H9 (cell line): ENCODE data around the gene YAE1. TPM values are rescaled to one million over a fixed set of nuclear protein-coding genes. Genes with fewer than 3 reads are reported as not detected.

ENCODE experiments used
- DNase-seq: peaks from one replicate; pipeline ENCODE4 v3.0.0-alpha.2; 2017
- H2AFZ ChIP-seq: one replicate; pipeline ENCODE4 v1.6.1; 2013; ENCODE audit warnings: mild to moderate bottlenecking, low read length, control low read depth, moderate library complexity
- H2AK5ac ChIP-seq: 2 replicates; pipeline ENCODE4 v1.6.1; 2013; ENCODE audit warnings: low read length, control low read depth, mixed read lengths; ENCODE audit not compliant: insufficient read length
- H2BK120ac ChIP-seq: one replicate; pipeline ENCODE4 v1.6.1; 2013; ENCODE audit warnings: low read depth, mild to moderate bottlenecking, low read length, control low read depth, inconsistent platforms; ENCODE audit not compliant: poor library complexity, severe bottlenecking
- H2BK12ac ChIP-seq: 2 replicates; pipeline ENCODE4 v1.6.1; 2013; ENCODE audit warnings: low read length, control low read depth, mixed read lengths, low read depth; ENCODE audit not compliant: insufficient read length
- H2BK15ac ChIP-seq: 2 replicates; pipeline ENCODE4 v1.6.1; 2013; ENCODE audit warnings: low read depth, low read length, control low read depth
- H2BK20ac ChIP-seq: one replicate; pipeline ENCODE4 v1.6.1; 2013; ENCODE audit warnings: low read depth, mild to moderate bottlenecking, low read length, control low read depth, inconsistent platforms; ENCODE audit not compliant: poor library complexity, severe bottlenecking
- H2BK5ac ChIP-seq: 2 replicates; pipeline ENCODE4 v1.6.1; 2013; ENCODE audit warnings: low read length, control low read depth, mixed read lengths; ENCODE audit not compliant: insufficient read length
- H3K14ac ChIP-seq: 2 replicates; pipeline ENCODE4 v1.6.1; 2013; ENCODE audit warnings: low read length, control low read depth; ENCODE audit not compliant: insufficient read depth
- H3K18ac ChIP-seq: 2 replicates; pipeline ENCODE4 v1.6.1; 2013; ENCODE audit warnings: low read depth, mild to moderate bottlenecking, mixed read lengths, low read length, control low read depth; ENCODE audit not compliant: insufficient read length
- H3K23ac ChIP-seq: 2 replicates; pipeline ENCODE4 v1.6.1; 2013; ENCODE audit warnings: low read length, control low read depth, mixed read lengths, low read depth; ENCODE audit not compliant: insufficient read length
- H3K23me2 ChIP-seq: 2 replicates; pipeline ENCODE4 v1.6.1; 2013; ENCODE audit warnings: low read depth, mild to moderate bottlenecking, mixed read lengths, low read length, control low read depth; ENCODE audit not compliant: insufficient read length, poor library complexity, severe bottlenecking
- H3K27ac ChIP-seq: 2 replicates; pipeline ENCODE4 v1.5.1; 2013; ENCODE audit warnings: low read length, control low read depth, mixed read lengths, low read depth; ENCODE audit not compliant: insufficient read length
- H3K27me3 ChIP-seq: 2 replicates; pipeline ENCODE4 v1.6.1; 2013; ENCODE audit warnings: low read length, control low read depth, inconsistent platforms; ENCODE audit not compliant: insufficient read depth
- H3K4ac ChIP-seq: 2 replicates; pipeline ENCODE4 v1.6.1; 2013; ENCODE audit warnings: low read depth, mild to moderate bottlenecking, control low read depth, inconsistent platforms, low read length, moderate library complexity
- H3K4me1 ChIP-seq: 2 replicates; pipeline ENCODE4 v1.6.1; 2013; ENCODE audit warnings: low read length, control low read depth, inconsistent platforms; ENCODE audit not compliant: insufficient read depth
- H3K4me2 ChIP-seq: 2 replicates; pipeline ENCODE4 v1.6.1; 2013; ENCODE audit warnings: low read length, control low read depth, mixed read lengths; ENCODE audit not compliant: insufficient read length, insufficient read depth
- H3K56ac ChIP-seq: 2 replicates; pipeline ENCODE4 v1.6.1; 2013; ENCODE audit warnings: low read depth, mild to moderate bottlenecking, mixed read lengths, low read length, control low read depth; ENCODE audit not compliant: insufficient read length
- H3K79me1 ChIP-seq: 2 replicates; pipeline ENCODE4 v1.6.1; 2013; ENCODE audit warnings: low read depth, mild to moderate bottlenecking, moderate library complexity, low read length, control low read depth, inconsistent platforms; ENCODE audit not compliant: insufficient read depth, poor library complexity, severe bottlenecking
- H3K79me2 ChIP-seq: 2 replicates; pipeline ENCODE4 v1.6.1; 2013; ENCODE audit warnings: low read length, control low read depth, inconsistent platforms; ENCODE audit not compliant: insufficient read depth
- H3K9ac ChIP-seq: 2 replicates; pipeline ENCODE4 v1.6.1; 2013; ENCODE audit warnings: low read length, control low read depth, mixed read lengths; ENCODE audit not compliant: insufficient read length; ENCODE audit errors: extremely low read depth
- H3K9me3 ChIP-seq: one replicate; pipeline ENCODE4 v1.6.1; 2013; ENCODE audit warnings: low read depth, low read length, inconsistent platforms; ENCODE audit not compliant: control insufficient read depth
- H3T11ph ChIP-seq: one replicate; pipeline ENCODE4 v1.6.1; 2013; ENCODE audit warnings: mild to moderate bottlenecking, low read length, control low read depth, inconsistent platforms
- H4K20me1 ChIP-seq: one replicate; pipeline ENCODE4 v1.6.1; 2013; ENCODE audit not compliant: control insufficient read depth, insufficient read length, insufficient read depth
- H4K5ac ChIP-seq: 2 replicates; pipeline ENCODE4 v1.6.1; 2013; ENCODE audit warnings: low read depth, mild to moderate bottlenecking, mixed read lengths, low read length, control low read depth; ENCODE audit not compliant: insufficient read length
- H4K8ac ChIP-seq: replicated peaks from 2 replicates; pipeline ENCODE4 v1.6.1; 2013; ENCODE audit warnings: low read length, control low read depth, mixed read lengths, low read depth; ENCODE audit not compliant: insufficient read length
- H4K91ac ChIP-seq: 2 replicates; pipeline ENCODE4 v1.6.1; 2013; ENCODE audit warnings: low read depth, mild to moderate bottlenecking, moderate library complexity, mixed read lengths, low read length, control low read depth; ENCODE audit not compliant: insufficient read length
- H3K27ac Mint-ChIP-seq, 3 experiments: 2 replicates in 2 of 3; 3 replicates in 1 of 3; pipeline ENCODE4 v1.8.0; 2020 to 2021; ENCODE audit warnings: mixed read lengths in 3 of 3, mild to moderate bottlenecking in 1 of 3, moderate library complexity in 1 of 3
- H3K27me3 Mint-ChIP-seq: 2 replicates; pipeline ENCODE4 v1.8.0; 2021; ENCODE audit warnings: low read depth, mild to moderate bottlenecking, moderate library complexity, mixed read lengths
- H3K36me3 Mint-ChIP-seq, 3 experiments: 2 replicates in 2 of 3; 3 replicates in 1 of 3; pipeline ENCODE4 v1.8.0; 2020 to 2021; ENCODE audit warnings: low read depth in 3 of 3, mixed read lengths in 3 of 3; ENCODE audit not compliant: insufficient read depth in 1 of 3
- H3K4me1 Mint-ChIP-seq, 2 experiments: 2 replicates each; pipeline ENCODE4 v1.8.0; 2020; ENCODE audit warnings: mixed read lengths in 2 of 2
- H3K4me3 Mint-ChIP-seq, 2 experiments: 2 replicates in 1 of 2; 3 replicates in 1 of 2; pipeline ENCODE4 v1.8.0; 2020 to 2021; ENCODE audit warnings: mild to moderate bottlenecking in 2 of 2, mixed read lengths in 2 of 2, moderate library complexity in 1 of 2
- H3K9me3 Mint-ChIP-seq, 2 experiments: 2 replicates in 1 of 2; 3 replicates in 1 of 2; pipeline ENCODE4 v1.8.0; 2020; ENCODE audit warnings: mild to moderate bottlenecking in 2 of 2, mixed read lengths in 2 of 2, moderate library complexity in 1 of 2
- WGBS: extraction: QIAGEN DNeasy Blood & Tissue Kit; methylation state at CpG from one replicate; pipeline ENCODE4 v1.1.7; 2013; ENCODE audit warnings: missing lambda C conversion rate, low lambda C conversion rate, mixed read lengths; ENCODE audit not compliant: insufficient read length; ENCODE audit errors: extremely low coverage; 5-methylcytosine and 5-hydroxymethylcytosine counted together
- total RNA-seq: library from RNA; stranded (reverse); gene quantifications from 2 replicates; pipeline ENCODE4 v1.2.1, GENCODE V29; 2021
- TF ChIP-seq, protein P1 (sequence below): fragments of 200-600 bp; sonication (generic); conservative IDR thresholded peaks from 3 replicates; pipeline ENCODE4 v1.8.0; 2021; ENCODE audit warnings: antibody characterized with exemption, mild to moderate bottlenecking

The YAE1 gene
- total RNA-seq, 1 experiment from 2014 or later = 28.8 TPM

GRCh38 chr7:39614299-39614698 lies 48.1 kb downstream of the YAE1 start:
- Histone ChIP-seq H2AFZ (no peak overlapping the region), H2AK5ac (no peak overlapping the region), H3K4me1 (no peaks in the 10 kb centered on the region; the same call in 1 of the 2 replicates), H3K9ac (no peak overlapping the region), H3T11ph (no peak overlapping the region), H4K8ac (no peak overlapping the region), H4K5ac (no peak overlapping the region), H3K79me1 (no peaks in the 10 kb centered on the region), H3K56ac (no peak overlapping the region), H3K18ac (no peak overlapping the region), H3K9me3 (no peaks in the 10 kb centered on the region), H3K23me2 (peaks cover 2% of the 10 kb centered on the region), H2BK20ac (no peak overlapping the region), H2BK120ac (no peak overlapping the region), H4K20me1 (no peaks in the 10 kb centered on the region), H3K14ac (no peak overlapping the region), H2BK15ac (no peak overlapping the region), H3K4me2 (no peak overlapping the region), H3K4ac (no peak overlapping the region), H3K23ac (no peak overlapping the region), H3K27ac (no peak overlapping the region), H4K91ac (no peak overlapping the region), H3K27me3 (no peaks in the 10 kb centered on the region; the same call in 1 of the 2 replicates), H3K79me2 (no peaks in the 10 kb centered on the region), H2BK5ac (no peak overlapping the region), H2BK12ac (no peak overlapping the region)
- Mint-ChIP-seq H3K4me1 (peaks cover 3 to 7% of the 10 kb centered on the region in 2 experiments), H3K36me3 (no peaks in the 10 kb centered on the region), H3K27ac (no peak overlapping the region; a peak in 1 of 7 replicates), H3K9me3 (no peaks in the 10 kb centered on the region), H3K27me3 (peaks cover 15% of the 10 kb centered on the region), H3K4me3 (no peak overlapping the region)
- no peak for DNase-seq
- TF ChIP-seq, protein P1, sequence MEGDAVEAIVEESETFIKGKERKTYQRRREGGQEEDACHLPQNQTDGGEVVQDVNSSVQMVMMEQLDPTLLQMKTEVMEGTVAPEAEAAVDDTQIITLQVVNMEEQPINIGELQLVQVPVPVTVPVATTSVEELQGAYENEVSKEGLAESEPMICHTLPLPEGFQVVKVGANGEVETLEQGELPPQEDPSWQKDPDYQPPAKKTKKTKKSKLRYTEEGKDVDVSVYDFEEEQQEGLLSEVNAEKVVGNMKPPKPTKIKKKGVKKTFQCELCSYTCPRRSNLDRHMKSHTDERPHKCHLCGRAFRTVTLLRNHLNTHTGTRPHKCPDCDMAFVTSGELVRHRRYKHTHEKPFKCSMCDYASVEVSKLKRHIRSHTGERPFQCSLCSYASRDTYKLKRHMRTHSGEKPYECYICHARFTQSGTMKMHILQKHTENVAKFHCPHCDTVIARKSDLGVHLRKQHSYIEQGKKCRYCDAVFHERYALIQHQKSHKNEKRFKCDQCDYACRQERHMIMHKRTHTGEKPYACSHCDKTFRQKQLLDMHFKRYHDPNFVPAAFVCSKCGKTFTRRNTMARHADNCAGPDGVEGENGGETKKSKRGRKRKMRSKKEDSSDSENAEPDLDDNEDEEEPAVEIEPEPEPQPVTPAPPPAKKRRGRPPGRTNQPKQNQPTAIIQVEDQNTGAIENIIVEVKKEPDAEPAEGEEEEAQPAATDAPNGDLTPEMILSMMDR = no peak
- no CpG with 5 or more reads among the region's 2 CpGs for whole genome bisulfite sequencing
